OCI-LY7 (cell line): Measurements from ENCODE around the gene OSBPL3. TPM values are rescaled to one million over a fixed set of nuclear protein-coding genes. Genes with fewer than 3 reads are reported as not detected.

Source experiments
- BruUV-seq: library from RNA; stranded (reverse); fragments of 400-500 nt; replicated peaks from 2 replicates; lab custom pipeline; 2021; lab: Mats Ljungman, UMichigan
- CTCF ChIA-PET: fragments of 300-600 bp; sonication (Branson Sonifier 250); formaldehyde crosslinking; loops from one replicate; lab custom pipeline; 2022; ENCODE audit warnings: antibody characterized with exemption; ENCODE audit not compliant: unreplicated experiment; lab: Charles Lee
- POLR2A ChIA-PET: fragments of 300-600 bp; sonication (Branson Sonifier 250); formaldehyde crosslinking; loops from one replicate; lab custom pipeline; 2022; ENCODE audit warnings: antibody characterized with exemption; lab: Charles Lee
- DNase-seq: peaks from one replicate; pipeline ENCODE4 v3.0.0-alpha.2; 2015; ENCODE audit warnings: low spot score
- H2AFZ ChIP-seq: fragments of 200-600 bp; sonication (generic), shearing (Covaris generic); 2 replicates; pipeline ENCODE4 v1.6.1; 2014; ENCODE audit warnings: mild to moderate bottlenecking, antibody characterized with exemption, low read length, moderate library complexity
- H3K27ac ChIP-seq: fragments of 200-600 bp; sonication (generic); 2 replicates; pipeline ENCODE4 v1.5.1; 2014; ENCODE audit warnings: mixed run types, low read depth, mild to moderate bottlenecking, moderate library complexity, low read length, inconsistent platforms; ENCODE audit not compliant: poor library complexity, severe bottlenecking
- H3K36me3 ChIP-seq: fragments of 200-600 bp; sonication (generic); 2 replicates; pipeline ENCODE4 v1.6.1; 2014; ENCODE audit warnings: mild to moderate bottlenecking, antibody characterized with exemption, low read length, moderate library complexity, mixed read lengths; ENCODE audit not compliant: insufficient read depth
- H3K4me1 ChIP-seq: fragments of 200-600 bp; sonication (generic); 2 replicates; pipeline ENCODE4 v1.5.1; 2014; ENCODE audit warnings: mild to moderate bottlenecking, low read length; ENCODE audit not compliant: insufficient read depth, poor library complexity, severe bottlenecking
- H3K4me2 ChIP-seq: fragments of 200-600 bp; sonication (generic); 2 replicates; pipeline ENCODE4 v1.6.1; 2014; ENCODE audit warnings: mild to moderate bottlenecking, low read length
- H3K4me3 ChIP-seq: fragments of 200-600 bp; sonication (generic); 2 replicates; pipeline ENCODE4 v1.5.1; 2014; ENCODE audit warnings: mild to moderate bottlenecking, low read depth, low read length; ENCODE audit not compliant: poor library complexity, severe bottlenecking
- H3K79me2 ChIP-seq: fragments of 200-600 bp; sonication (generic); 2 replicates; pipeline ENCODE4 v1.6.1; 2016; ENCODE audit warnings: low read depth, mild to moderate bottlenecking, low read length, moderate library complexity, mixed read lengths; ENCODE audit not compliant: insufficient read depth
- H3K9me2 ChIP-seq: fragments of 200-600 bp; sonication (generic); 2 replicates; pipeline ENCODE4 v1.6.1; 2016; ENCODE audit warnings: mild to moderate bottlenecking, low read length, mixed read lengths; ENCODE audit not compliant: insufficient read depth
- H3K9me3 ChIP-seq: fragments of 200-600 bp; sonication (generic); 2 replicates; pipeline ENCODE4 v1.6.1; 2014; ENCODE audit warnings: mild to moderate bottlenecking, mixed run types, low read length, mixed read lengths
- H4K20me1 ChIP-seq: fragments of 200-600 bp; sonication (generic); 2 replicates; pipeline ENCODE4 v1.6.1; 2014; ENCODE audit warnings: mild to moderate bottlenecking, antibody characterized with exemption, low read length, moderate library complexity, mixed read lengths; ENCODE audit not compliant: insufficient read depth
- EZH2phosphoT487 ChIP-seq: fragments of 200-600 bp; sonication (generic); IDR thresholded peaks from 2 replicates; pipeline ENCODE4 v1.6.1; 2018; ENCODE audit warnings: low read depth, borderline replicate concordance, mild to moderate bottlenecking, mixed run types, antibody characterized with exemption, low read length, moderate library complexity, mixed read lengths
- intact Hi-C: fragments of 100-400 bp; cut with micrococcal nuclease; formaldehyde crosslinking; loops from one replicate; pipeline ENCODE4 v1.10.0; 2022; ENCODE audit not compliant: unreplicated experiment
- total RNA-seq, 2 experiments: library from RNA; depleted of rRNA in 1 of 2; stranded (reverse); fragments of >200 nt in 1 of 2; shearing (Covaris generic) in 1 of 2; gene quantifications; 2 replicates each; pipeline ENCODE4 v1.2.3, GENCODE V29; 2014 to 2022
- TF ChIP-seq, protein P1 (sequence below): fragments of 200-600 bp; sonication (generic); conservative IDR thresholded peaks from 2 replicates; pipeline ENCODE4 v1.5.1; 2014; ENCODE audit warnings: mild to moderate bottlenecking, antibody characterized with exemption, low read length, moderate library complexity, mixed read lengths

Gene OSBPL3
- total RNA-seq, 2 experiments from 2014 or later = 28.7 to 79.9 TPM

DNA sequence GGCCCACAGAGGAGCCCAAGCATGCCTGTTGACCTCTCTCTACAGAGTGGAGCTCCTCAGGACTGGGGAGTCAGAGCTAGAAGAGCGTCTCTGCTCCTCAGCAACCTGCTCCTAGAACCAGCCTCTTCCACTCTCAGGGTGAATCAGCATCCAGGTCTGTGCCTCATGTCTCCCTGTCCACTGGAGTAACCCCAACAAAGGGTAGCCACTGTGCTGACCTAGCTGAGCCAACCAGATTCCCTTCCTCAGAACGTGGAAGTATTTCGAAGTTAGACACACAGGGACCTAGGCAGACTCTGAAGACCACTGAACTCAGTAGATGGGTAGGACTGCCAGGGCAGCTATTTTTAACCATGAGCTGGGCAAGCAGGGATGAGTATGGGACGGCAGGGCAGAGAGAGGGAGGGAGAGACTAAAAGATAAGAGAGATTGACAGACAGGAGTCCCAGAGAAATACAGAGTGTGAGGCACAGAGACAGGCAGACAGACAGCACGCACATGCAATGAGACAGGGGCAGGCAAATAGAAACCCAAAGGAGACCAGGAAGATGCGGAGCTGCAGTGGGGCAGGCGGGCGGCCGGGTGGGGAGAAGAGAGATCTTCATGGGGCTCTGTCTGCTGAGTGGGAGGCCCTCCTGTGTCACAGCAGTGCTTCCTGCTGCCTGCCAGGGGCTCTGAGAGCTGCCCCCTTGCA, 56.7 kb downstream of the OSBPL3 start:
- Histone ChIP-seq H3K9me2 (no peaks in the 10 kb centered on the region), H3K27ac (no peak overlapping the region), H2AFZ (no peak overlapping the region), H3K36me3 (peaks cover 19% of the 10 kb centered on the region; the same call in 1 of the 2 replicates), H3K4me3 (no peak overlapping the region), H3K79me2 (peaks cover 90% of the 10 kb centered on the region), H3K4me2 (peak overlapping the region; percentile 12; the same call in 1 of the 2 replicates), H3K4me1 (peaks cover 58% of the 10 kb centered on the region), H4K20me1 (peaks cover 16% of the 10 kb centered on the region), H3K9me3 (peaks cover 6% of the 10 kb centered on the region; the same call in 1 of the 2 replicates)
- intact Hi-C loops = no loop called here
- DNase-seq = no peak
- BruUV-seq = no TSS peak
- TF ChIP-seq EZH2phosphoT487 = no peak
- TF ChIP-seq, protein P1, sequence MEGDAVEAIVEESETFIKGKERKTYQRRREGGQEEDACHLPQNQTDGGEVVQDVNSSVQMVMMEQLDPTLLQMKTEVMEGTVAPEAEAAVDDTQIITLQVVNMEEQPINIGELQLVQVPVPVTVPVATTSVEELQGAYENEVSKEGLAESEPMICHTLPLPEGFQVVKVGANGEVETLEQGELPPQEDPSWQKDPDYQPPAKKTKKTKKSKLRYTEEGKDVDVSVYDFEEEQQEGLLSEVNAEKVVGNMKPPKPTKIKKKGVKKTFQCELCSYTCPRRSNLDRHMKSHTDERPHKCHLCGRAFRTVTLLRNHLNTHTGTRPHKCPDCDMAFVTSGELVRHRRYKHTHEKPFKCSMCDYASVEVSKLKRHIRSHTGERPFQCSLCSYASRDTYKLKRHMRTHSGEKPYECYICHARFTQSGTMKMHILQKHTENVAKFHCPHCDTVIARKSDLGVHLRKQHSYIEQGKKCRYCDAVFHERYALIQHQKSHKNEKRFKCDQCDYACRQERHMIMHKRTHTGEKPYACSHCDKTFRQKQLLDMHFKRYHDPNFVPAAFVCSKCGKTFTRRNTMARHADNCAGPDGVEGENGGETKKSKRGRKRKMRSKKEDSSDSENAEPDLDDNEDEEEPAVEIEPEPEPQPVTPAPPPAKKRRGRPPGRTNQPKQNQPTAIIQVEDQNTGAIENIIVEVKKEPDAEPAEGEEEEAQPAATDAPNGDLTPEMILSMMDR = no peak
- CTCF ChIA-PET = no interaction called here
- POLR2A ChIA-PET = interaction anchor here (0.7 kb wide), 1 partner anchor 12 kb away, joined by 3 read pairs; no protein-coding TSS in a partner anchor

DNA sequence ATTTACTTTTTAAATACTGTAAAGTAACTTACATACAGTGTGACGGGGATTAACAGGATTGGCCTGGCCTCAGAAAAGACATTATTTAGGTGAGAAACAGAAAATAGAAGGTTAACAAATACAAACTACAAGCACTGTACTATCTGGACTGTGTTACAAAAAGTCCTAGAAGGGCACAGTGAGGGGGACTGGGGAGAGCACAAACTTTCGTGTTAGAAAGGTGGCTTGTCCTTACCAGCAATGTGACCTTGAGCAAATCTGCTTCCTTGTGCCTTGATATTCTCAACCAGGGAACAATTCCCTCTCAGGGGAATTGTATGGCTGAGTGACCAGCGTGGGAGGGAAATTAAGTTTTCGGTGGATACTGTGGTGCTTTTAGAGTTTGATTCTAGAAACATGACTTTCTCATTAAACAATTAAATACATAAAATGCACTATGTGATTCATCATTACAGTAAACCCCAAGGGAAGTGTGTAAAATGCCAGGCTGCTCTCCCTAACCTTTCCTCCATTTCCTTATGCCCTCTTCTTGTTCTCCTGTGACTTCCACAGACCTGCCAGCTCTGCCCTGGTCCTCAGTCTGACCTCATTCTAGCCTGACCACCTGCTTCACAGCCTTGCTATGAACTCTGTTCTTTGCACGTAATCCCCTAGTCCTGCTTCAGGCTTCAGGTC, 57.7 kb downstream of the OSBPL3 start:
- Histone ChIP-seq H3K4me2 (no peak overlapping the region), H4K20me1 (peaks cover 22% of the 10 kb centered on the region), H3K9me3 (peaks cover 6% of the 10 kb centered on the region; the same call in 1 of the 2 replicates), H3K9me2 (no peaks in the 10 kb centered on the region), H3K4me3 (no peak overlapping the region), H3K27ac (no peak overlapping the region), H3K36me3 (peaks cover 16% of the 10 kb centered on the region; the same call in 1 of the 2 replicates), H3K4me1 (peaks cover 68% of the 10 kb centered on the region), H3K79me2 (peaks cover 95% of the 10 kb centered on the region), H2AFZ (no peak overlapping the region)
- POLR2A ChIA-PET = no interaction called here
- BruUV-seq = no TSS peak
- CTCF ChIA-PET = no interaction called here
- TF ChIP-seq, protein P1 = no peak
- TF ChIP-seq EZH2phosphoT487 = no peak
- intact Hi-C loops = no loop called here
- DNase-seq = no peak
